PC-9 (cell line): ENCODE results near the gene NUP155. TPM values are rescaled to one million over a fixed set of nuclear protein-coding genes. Genes with fewer than 3 reads are reported as not detected.
A peak's percentile ranks its signal among the peaks of the same experiment; 100 is the strongest.
"Not testable (repeated sequence)": the region's sequence is repeated elsewhere in the genome, so short reads cannot be mapped to it uniquely, and the experiment has no call there.

Experiments used
- Bru-seq: library from RNA; stranded (reverse); fragments of 400-500 nt; gene quantifications from one replicate; lab custom pipeline; 2021; lab: Mats Ljungman, UMichigan
- BruChase-seq, 2 experiments: library from RNA; stranded (reverse); fragments of 400-500 nt; gene quantifications; one replicate each; lab custom pipeline; 2021; lab: Mats Ljungman, UMichigan
- BruUV-seq: library from RNA; stranded (reverse); fragments of 400-500 nt; replicated peaks from 2 replicates; lab custom pipeline; 2021; lab: Mats Ljungman, UMichigan
- CTCF ChIA-PET: fragments of 300-600 bp; sonication (Branson Sonifier 250); formaldehyde crosslinking; loops from one replicate; lab custom pipeline; 2022; ENCODE audit warnings: antibody characterized with exemption; lab: Charles Lee
- POLR2A ChIA-PET: fragments of 300-600 bp; sonication (Branson Sonifier 250); formaldehyde crosslinking; loops from one replicate; lab custom pipeline; 2022; ENCODE audit warnings: antibody characterized with exemption; ENCODE audit not compliant: unreplicated experiment; lab: Charles Lee
- DNase-seq, 2 experiments: peaks; one replicate each; pipeline versions ENCODE4 v3.0.0 to v3.0.0-alpha.2; 2015 to 2022; ENCODE audit warnings: mixed read lengths in 1 of 2
- H2AFZ ChIP-seq: fragments of 200-600 bp; sonication (generic); 2 replicates; pipeline ENCODE4 v1.8.1; 2017; ENCODE audit warnings: antibody characterized with exemption
- H3F3A ChIP-seq: fragments of 200-600 bp; sonication (generic); 2 replicates; pipeline ENCODE4 v1.8.1; 2017; ENCODE audit warnings: antibody characterized with exemption, mild to moderate bottlenecking, low read depth; ENCODE audit not compliant: insufficient read depth
- H3K27ac ChIP-seq: fragments of 200-600 bp; sonication (generic); 2 replicates; pipeline ENCODE4 v1.6.1; 2016; ENCODE audit warnings: mixed run types
- H3K27me3 ChIP-seq: fragments of 200-600 bp; sonication (generic); 2 replicates; pipeline ENCODE4 v1.6.1; 2016; ENCODE audit warnings: low read depth, mixed run types; ENCODE audit not compliant: insufficient read depth
- H3K36me3 ChIP-seq: fragments of 200-600 bp; sonication (generic); 2 replicates; pipeline ENCODE4 v1.6.1; 2016; ENCODE audit warnings: low read depth, mixed run types
- H3K4me1 ChIP-seq: fragments of 200-600 bp; sonication (generic); replicated peaks from 2 replicates; pipeline ENCODE4 v1.6.1; 2016; ENCODE audit warnings: mixed run types; ENCODE audit not compliant: insufficient read depth
- H3K4me2 ChIP-seq: fragments of 200-600 bp; sonication (generic); 2 replicates; pipeline ENCODE4 v1.6.1; 2017; ENCODE audit warnings: mixed run types
- H3K4me3 ChIP-seq: fragments of 200-600 bp; sonication (generic); 2 replicates; pipeline ENCODE4 v1.6.1; 2016; ENCODE audit warnings: mixed run types
- H3K79me2 ChIP-seq: fragments of 200-600 bp; sonication (generic); 2 replicates; pipeline ENCODE4 v1.6.1; 2017; ENCODE audit warnings: low read depth, mixed run types
- H3K9me2 ChIP-seq: fragments of 200-600 bp; sonication (generic); 2 replicates; pipeline ENCODE4 v1.8.1; 2017; ENCODE audit warnings: mild to moderate bottlenecking; ENCODE audit not compliant: insufficient read depth
- H3K9me3 ChIP-seq: fragments of 200-600 bp; sonication (generic); 2 replicates; pipeline ENCODE4 v1.8.1; 2016; ENCODE audit warnings: low read depth; ENCODE audit not compliant: insufficient read depth
- H4K20me1 ChIP-seq: fragments of 200-600 bp; sonication (generic); 2 replicates; pipeline ENCODE4 v1.8.1; 2017; ENCODE audit not compliant: insufficient read depth
- CTCF ChIP-seq: fragments of 200-600 bp; sonication (generic); conservative IDR thresholded peaks from 2 replicates; pipeline ENCODE4 v1.6.1; 2017; ENCODE audit warnings: mixed run types, antibody characterized with exemption, mild to moderate bottlenecking, moderate library complexity
- EZH2 ChIP-seq: fragments of 200-600 bp; sonication (generic); IDR thresholded peaks from 2 replicates; pipeline ENCODE4 v1.8.0; 2017; ENCODE audit warnings: antibody characterized with exemption, low read depth
- intact Hi-C: fragments of 100-400 bp; cut with micrococcal nuclease; formaldehyde crosslinking; loops from one replicate; pipeline ENCODE4 v1.10.0; 2022; ENCODE audit not compliant: unreplicated experiment
- long read RNA-seq: library from polyadenylated mRNA; stranded (forward); transcript quantifications from one replicate; pipeline ENCODE4 v2.0.0, GENCODE V29; 2022
- total RNA-seq: library from RNA; stranded (reverse); gene quantifications from 2 replicates; pipeline ENCODE4 v1.2.3, GENCODE V29; 2021

The NUP155 gene
- total RNA-seq: 62.7 and 92.3 TPM in 2 replicates
- Bru-seq, nascent RNA: percentile 96 among the genes with signal in this experiment
- BruChase-seq, experiment 1, labeled RNA remaining after a 2-hour chase: percentile 90 among the genes with signal in this experiment
- percentile 93 among the genes with signal in this experiment for BruChase-seq, experiment 2, labeled RNA remaining after a 6-hour chase
- long read RNA-seq, full-length matches to known transcripts: 54 of 74 reads
- long read RNA-seq, partial matches to known transcripts: 7 of 74 reads
- long read RNA-seq, other reads (novel, unspliced or antisense): 13 of 74 reads

DNA sequence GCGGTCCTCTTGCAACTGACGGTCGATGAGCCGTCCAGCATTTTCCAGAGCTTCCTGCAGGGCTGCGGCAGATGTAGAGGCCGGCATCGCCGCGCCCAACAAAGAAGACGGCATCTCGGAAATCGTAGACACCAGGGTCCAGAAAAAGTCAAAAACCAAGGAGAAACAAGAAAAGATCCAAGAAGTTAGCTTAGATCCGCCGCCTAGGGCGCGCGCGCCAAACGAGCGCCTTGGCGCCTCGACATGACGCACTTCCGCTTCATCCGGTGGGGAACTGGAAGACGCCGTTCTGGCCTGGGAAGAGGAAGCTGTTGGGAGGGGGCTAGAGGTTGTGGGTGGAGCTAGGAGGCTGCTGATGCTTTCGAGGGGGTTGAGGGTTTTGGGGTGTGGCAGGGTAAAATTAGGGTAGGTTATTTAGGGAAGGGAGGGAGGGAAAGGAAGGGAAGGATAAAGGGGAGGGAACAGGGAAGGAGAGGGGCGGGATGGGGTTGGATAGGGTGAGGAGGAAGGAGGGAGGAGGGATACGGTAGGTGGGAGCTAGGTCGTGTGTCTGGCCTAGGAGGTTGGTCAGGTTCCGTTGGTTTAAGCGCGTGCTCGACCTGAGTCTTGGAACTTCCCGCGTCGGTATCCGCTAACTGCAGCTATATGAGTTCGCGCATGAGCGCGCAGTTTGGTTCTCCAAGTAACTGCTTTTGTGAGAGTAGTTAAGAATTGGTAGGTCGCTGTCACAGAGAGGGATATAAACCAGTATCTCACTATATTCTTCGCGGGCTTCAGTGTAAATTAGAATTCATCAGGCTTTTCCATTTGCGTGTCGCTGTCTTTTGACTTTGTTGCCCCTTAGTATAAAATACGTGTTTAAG lies at the start of gene NUP155:
Gene NUP155 (minus strand): TSS at position 243 of the 863 bp plus-strand sequence. CDS start 129 bp downstream, at position 114.
- Histone ChIP-seq H3K27me3 (no peaks in the 10 kb centered on the region), H3K36me3 (0 out of 2 replicates have a peak, but pooled peaks cover 7% of the 10 kb centered on the region), H2AFZ (peak within 1 kb of the TSS; percentile 89), H3K4me2 (peak within 1 kb of the TSS; percentile 99), H4K20me1 (peaks cover 16% of the 10 kb centered on the region; the same call in 1 of the 2 replicates), H3K9me3 (peaks cover 4% of the 10 kb centered on the region; the same call in 1 of the 2 replicates), H3K79me2 (peaks cover 47% of the 10 kb centered on the region), H3K4me3 (peak within 1 kb of the TSS; percentile 95), H3F3A (peaks cover 20% of the 10 kb centered on the region), H3K27ac (peak within 1 kb of the TSS; percentile 43), H3K9me2 (no peaks in the 10 kb centered on the region; the same call in 1 of the 2 replicates), H3K4me1 (peaks cover 15% of the 10 kb centered on the region)
- no TSS peak for BruUV-seq
- DNase-seq: peak; percentile 91 to 96
- ChIA-PET CTCF (interaction anchor here (0.6 to 1.1 kb wide), 3 partner anchors 8 to 67 kb away, joined by 3 to 24 read pairs (median 5); partner anchors contain the start of gene WDR70), POLR2A (interaction anchor here (0.5 to 1.1 kb wide), 17 partner anchors 8 to 1306 kb away, joined by 3 to 24 read pairs (median 5); partner anchors contain the start of gene WDR70)
- TF ChIP-seq EZH2 (no peak), CTCF (no peak)
- intact Hi-C loops: loop anchor here (1.0 to 10.0 kb wide), 3 partner anchors 8 to 626 kb away; partner anchors contain the start of genes NIPBL and WDR70

GRCh38 chr5:37417347-37417746 lies 46.4 kb upstream of the NUP155 start:
- Histone ChIP-seq H3K4me1 (no peaks in the 10 kb centered on the region), H3K4me3 (no peak overlapping the region), H3K9me2 (no peaks in the 10 kb centered on the region), H3K27me3 (no peaks in the 10 kb centered on the region), H2AFZ (no peak overlapping the region), H3K36me3 (0 out of 2 replicates have a peak, but pooled peaks cover 6% of the 10 kb centered on the region), H3K9me3 (no peaks in the 10 kb centered on the region), H3K79me2 (no peaks in the 10 kb centered on the region), H3K4me2 (no peak overlapping the region), H4K20me1 (no peaks in the 10 kb centered on the region), H3K27ac (no peak overlapping the region), H3F3A (peaks cover 5% of the 10 kb centered on the region)
- TF ChIP-seq EZH2: no peak
- TF ChIP-seq CTCF: no peak
- ChIA-PET POLR2A (no interaction called here), CTCF (no interaction called here)
- no peak for DNase-seq
- BruUV-seq: no TSS peak
- intact Hi-C loops: no loop called here

DNA sequence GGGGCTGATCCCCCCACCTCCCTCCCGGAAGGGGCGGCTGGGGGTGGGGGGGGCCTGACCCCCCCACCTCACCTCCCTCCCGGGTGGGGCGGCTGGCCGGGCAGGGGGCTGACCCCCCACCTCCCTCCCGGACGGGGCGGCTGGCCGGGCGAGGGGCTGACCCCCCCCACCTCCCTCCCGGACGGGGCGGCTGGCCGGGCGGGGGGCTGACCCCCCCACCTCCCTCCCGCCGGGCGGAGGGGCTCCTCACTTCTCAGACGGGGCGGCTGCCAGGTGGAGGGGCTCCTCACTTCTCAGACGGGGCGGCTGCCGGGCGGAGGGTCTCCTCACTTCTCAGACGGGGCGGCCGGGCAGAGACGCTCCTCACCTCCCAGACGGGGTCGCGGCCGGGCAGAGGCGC lies 44.5 kb upstream of the NUP155 start:
- H3K27ac ChIP-seq, H3K9me2 ChIP-seq, H3K4me2 ChIP-seq, POLR2A ChIA-PET, H2AFZ ChIP-seq, H3K36me3 ChIP-seq, H3K79me2 ChIP-seq, intact Hi-C loops, CTCF ChIA-PET, H3F3A ChIP-seq, BruUV-seq, H3K27me3 ChIP-seq, H3K4me1 ChIP-seq, H4K20me1 ChIP-seq, H3K4me3 ChIP-seq, H3K9me3 ChIP-seq, DNase-seq: not testable (repeated sequence)
